Measurements from ENCODE around the gene RAB40A. TPM values are rescaled to one million over a fixed set of nuclear protein-coding genes. Genes with fewer than 3 reads are reported as not detected.
"Not testable (repeated sequence)": the region's sequence is repeated elsewhere in the genome, so short reads cannot be mapped to it uniquely, and the experiment has no call there.

The RAB40A gene
- polyA plus RNA-seq, 1 experiment: 0.22 TPM

DNA sequence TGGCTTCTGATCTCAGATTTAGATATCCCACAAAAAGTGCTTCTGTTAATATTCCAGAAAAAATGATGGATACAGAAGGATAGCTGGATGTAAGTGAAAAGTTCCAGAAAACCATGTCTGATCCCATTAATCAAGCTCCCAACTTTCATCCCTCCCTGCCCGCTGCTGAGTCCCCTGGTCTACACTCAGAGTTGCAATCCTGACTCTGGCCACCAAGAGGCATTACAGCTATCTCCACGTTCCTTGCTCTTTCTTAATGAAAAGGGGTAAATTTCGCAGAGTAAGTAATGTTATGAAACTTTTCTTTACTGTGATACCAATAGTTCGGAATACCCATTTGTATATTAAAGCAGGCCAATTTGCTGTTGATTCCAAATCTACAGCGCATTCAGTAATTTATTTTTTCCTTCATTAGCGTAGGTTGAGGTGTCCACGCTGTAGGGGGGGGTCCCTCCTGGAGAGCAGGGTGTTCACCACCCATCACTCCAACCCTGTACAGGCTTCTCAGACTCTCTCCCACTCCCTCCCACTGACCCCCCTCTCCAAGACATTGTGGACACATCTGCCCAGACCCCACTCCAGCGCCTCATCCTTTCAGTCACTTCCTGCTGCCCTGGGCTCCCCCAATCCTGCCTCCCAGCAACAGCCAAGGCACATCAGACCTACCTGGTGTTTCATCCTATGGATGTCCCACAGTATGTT is 55.1 kb downstream of the RAB40A start:
- ChIA-PET CTCF (interaction anchor here (0.7 to 5.0 kb wide), 25 partner anchors 10 to 287 kb away, joined by 3 to 78 read pairs (median 4); partner anchors contain the start of genes TCEAL7 and TCEAL8), POLR2A (no interaction called here)
- Histone ChIP-seq H3K4me3 (ENCODE audit: low read depth, low read length) (no peak overlapping the region), H3K9me3 (ENCODE audit: control insufficient read depth, insufficient read depth, low read length) (no peaks in the 10 kb centered on the region), H3K27ac (ENCODE audit: low read depth, low read length) (no peak overlapping the region), H3K27me3 (ENCODE audit: control insufficient read depth, insufficient read depth, low read length) (no peaks in the 10 kb centered on the region)
- TF ChIP-seq, protein P1, sequence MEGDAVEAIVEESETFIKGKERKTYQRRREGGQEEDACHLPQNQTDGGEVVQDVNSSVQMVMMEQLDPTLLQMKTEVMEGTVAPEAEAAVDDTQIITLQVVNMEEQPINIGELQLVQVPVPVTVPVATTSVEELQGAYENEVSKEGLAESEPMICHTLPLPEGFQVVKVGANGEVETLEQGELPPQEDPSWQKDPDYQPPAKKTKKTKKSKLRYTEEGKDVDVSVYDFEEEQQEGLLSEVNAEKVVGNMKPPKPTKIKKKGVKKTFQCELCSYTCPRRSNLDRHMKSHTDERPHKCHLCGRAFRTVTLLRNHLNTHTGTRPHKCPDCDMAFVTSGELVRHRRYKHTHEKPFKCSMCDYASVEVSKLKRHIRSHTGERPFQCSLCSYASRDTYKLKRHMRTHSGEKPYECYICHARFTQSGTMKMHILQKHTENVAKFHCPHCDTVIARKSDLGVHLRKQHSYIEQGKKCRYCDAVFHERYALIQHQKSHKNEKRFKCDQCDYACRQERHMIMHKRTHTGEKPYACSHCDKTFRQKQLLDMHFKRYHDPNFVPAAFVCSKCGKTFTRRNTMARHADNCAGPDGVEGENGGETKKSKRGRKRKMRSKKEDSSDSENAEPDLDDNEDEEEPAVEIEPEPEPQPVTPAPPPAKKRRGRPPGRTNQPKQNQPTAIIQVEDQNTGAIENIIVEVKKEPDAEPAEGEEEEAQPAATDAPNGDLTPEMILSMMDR (IDR thresholded peaks at IDR 0.05; ENCODE audit: low read depth, low read length): peak; percentile 56
- no peak for DNase-seq (ENCODE audit: low read depth, low spot score)

DNA sequence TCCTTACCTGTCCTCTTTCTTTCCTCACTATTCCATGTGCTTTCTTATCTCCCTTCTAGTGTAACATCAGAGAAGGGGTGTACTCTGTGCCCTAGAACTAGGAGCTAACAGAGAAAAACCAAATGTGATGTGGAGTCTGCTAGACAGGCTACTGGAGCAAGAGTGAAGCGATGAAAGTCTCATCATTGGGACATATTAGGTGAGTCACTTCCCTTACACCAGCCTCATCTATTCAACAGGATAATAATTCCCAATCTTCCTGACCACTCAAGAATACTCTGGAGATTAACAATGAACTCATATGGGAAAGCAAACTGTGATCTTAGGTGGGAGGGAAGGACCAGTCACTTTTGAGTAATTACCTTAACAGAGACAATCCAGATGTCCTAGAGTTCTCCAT is 58.1 kb downstream of the RAB40A start:
- DNase-seq (ENCODE audit: low read depth, low spot score): no peak
- ChIA-PET POLR2A (no interaction called here), CTCF (interaction anchor here (5.0 kb wide), 1 partner anchor 119 kb away, joined by 78 read pairs; no protein-coding TSS in a partner anchor)
- Histone ChIP-seq H3K9me3 (ENCODE audit: control insufficient read depth, insufficient read depth, low read length) (no peaks in the 10 kb centered on the region), H3K4me3 (ENCODE audit: low read depth, low read length) (no peak overlapping the region), H3K27ac (ENCODE audit: low read depth, low read length) (no peak overlapping the region), H3K27me3 (ENCODE audit: control insufficient read depth, insufficient read depth, low read length) (no peaks in the 10 kb centered on the region)
- TF ChIP-seq, protein P1 (IDR thresholded peaks at IDR 0.05; ENCODE audit: low read depth, low read length): no peak

DNA sequence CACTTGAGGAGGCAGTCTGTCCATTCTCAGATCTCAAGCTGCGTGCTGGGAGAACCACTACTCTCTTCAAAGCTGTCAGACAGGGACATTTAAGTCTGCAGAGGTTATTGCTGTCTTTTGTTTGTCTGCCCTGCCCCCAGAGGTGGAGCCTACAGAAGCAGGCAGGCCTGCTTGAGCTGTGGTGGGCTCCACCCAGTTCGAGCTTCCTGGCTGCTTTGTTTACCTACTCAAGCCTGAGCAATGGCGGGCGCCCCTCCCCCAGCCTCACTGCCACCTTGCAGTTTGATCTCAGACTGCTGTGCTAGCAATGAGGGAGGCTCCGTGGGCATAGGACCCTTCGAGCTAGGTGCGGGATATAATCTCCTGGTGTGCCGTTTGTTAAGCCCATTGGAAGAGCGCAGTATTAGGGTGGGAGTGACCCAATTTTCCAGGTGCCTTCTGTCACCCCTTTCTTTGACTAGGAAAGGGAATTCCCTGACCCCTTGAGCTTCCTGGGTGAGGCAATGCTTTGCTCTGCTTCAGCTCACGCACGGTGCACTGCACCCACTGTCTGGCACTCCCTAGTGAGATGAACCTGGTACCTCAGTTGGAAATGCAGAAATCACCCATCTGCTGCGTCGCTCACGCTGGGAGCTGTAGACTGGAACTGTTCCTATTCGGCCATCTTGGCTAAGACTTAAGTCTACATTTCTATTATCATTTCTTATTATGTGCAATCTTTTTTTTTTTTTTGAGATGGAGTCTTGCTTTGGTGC is 59.1 kb downstream of the RAB40A start:
- H3K27me3 ChIP-seq (ENCODE audit: control insufficient read depth, insufficient read depth, low read length); H3K27ac ChIP-seq (ENCODE audit: low read depth, low read length); H3K9me3 ChIP-seq (ENCODE audit: control insufficient read depth, insufficient read depth, low read length); H3K4me3 ChIP-seq (ENCODE audit: low read depth, low read length); POLR2A ChIA-PET; DNase-seq (ENCODE audit: low read depth, low spot score): not testable (repeated sequence)
- CTCF ChIA-PET: interaction anchor here (5.0 kb wide), 1 partner anchor 118 kb away, joined by 78 read pairs; no protein-coding TSS in a partner anchor

DNA sequence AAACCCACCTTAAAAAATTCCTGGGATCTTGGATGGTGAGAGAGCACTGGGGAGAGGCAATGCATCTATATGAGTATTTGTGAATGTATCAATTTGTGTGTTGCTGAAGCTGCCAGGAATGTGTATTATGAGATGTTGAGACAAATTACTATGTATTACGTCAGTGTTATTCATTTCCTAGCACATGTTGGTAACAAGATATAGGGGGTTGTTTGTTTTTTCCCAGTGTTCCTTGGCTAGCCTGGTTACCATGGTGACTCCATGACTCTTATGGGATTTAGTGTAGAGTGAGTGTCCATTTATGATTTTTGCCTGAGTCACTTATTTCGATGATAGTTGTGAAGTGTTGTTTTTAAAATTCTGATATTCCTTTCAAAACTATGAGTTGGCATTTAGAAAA is 65.6 kb downstream of the RAB40A start:
- Histone ChIP-seq H3K9me3 (ENCODE audit: control insufficient read depth, insufficient read depth, low read length) (no peaks in the 10 kb centered on the region), H3K27ac (ENCODE audit: low read depth, low read length) (no peak overlapping the region), H3K4me3 (ENCODE audit: low read depth, low read length) (no peak overlapping the region), H3K27me3 (ENCODE audit: control insufficient read depth, insufficient read depth, low read length) (no peaks in the 10 kb centered on the region)
- peak; percentile 80 for DNase-seq (ENCODE audit: low read depth, low spot score)
- TF ChIP-seq, protein P1 (IDR thresholded peaks at IDR 0.05; ENCODE audit: low read depth, low read length): no peak
- ChIA-PET CTCF (no interaction called here), POLR2A (no interaction called here)

Other genes with a start within 250 kb of the RAB40A start
- not detected in 2 replicates for gene TCEAL5, start 242.7 kb downstream of the RAB40A start, polyA plus RNA-seq (2011; rRNA removed)
- 0.14 and 0.25 TPM in 2 replicates for gene BEX2, start 208.5 kb downstream of the RAB40A start, polyA plus RNA-seq (2011; rRNA removed)
- 35.8 and 49.5 TPM in 2 replicates for gene TCEAL7, start 189.2 kb downstream of the RAB40A start, polyA plus RNA-seq (2011; rRNA removed)
- gene TCEAL9, start 163.0 kb downstream of the RAB40A start, polyA plus RNA-seq (2011; rRNA removed): 141 and 234 TPM in 2 replicates
- gene BEX3, start 143.0 kb downstream of the RAB40A start, polyA plus RNA-seq (2011; rRNA removed): 644 and 772 TPM in 2 replicates
- 36.2 and 43.9 TPM in 2 replicates for gene TCEAL4, start 66.0 kb upstream of the RAB40A start, polyA plus RNA-seq (2011; rRNA removed)
- gene TCEAL3, start 88.5 kb upstream of the RAB40A start, polyA plus RNA-seq (2011; rRNA removed): 23.0 and 28.1 TPM in 2 replicates
- gene TCEAL1, start 109.5 kb upstream of the RAB40A start, polyA plus RNA-seq (2011; rRNA removed): 19.2 and 24.9 TPM in 2 replicates
- gene MORF4L2, start 167.2 kb upstream of the RAB40A start, polyA plus RNA-seq (2011; rRNA removed): 452 and 562 TPM in 2 replicates
- gene TMEM31, start 191.4 kb upstream of the RAB40A start, polyA plus RNA-seq (2011; rRNA removed): not detected in 2 replicates